ENCODE measurements around the gene DNAL4. TPM values are rescaled to one million over a fixed set of nuclear protein-coding genes. Genes with fewer than 3 reads are reported as not detected.

The DNAL4 gene
- total RNA-seq, 1 donor from 2014 or later = 16.0 TPM

GRCh38 chr22:38729946-38730345, 64.0 kb downstream of the DNAL4 start:
- Histone ChIP-seq H3K4me1 (peaks cover 14% of the 10 kb centered on the region), H3K27me3 (no peaks in the 10 kb centered on the region), H3K4me3 (no peak overlapping the region), H3K27ac (no peak overlapping the region), H3K9me3 (no peaks in the 10 kb centered on the region), H3K36me3 (peaks cover 71% of the 10 kb centered on the region)
- DNase-seq (no peak), ATAC-seq (no peak)
- no peak for TF ChIP-seq CTCF (IDR thresholded peaks at IDR 0.05)
- intact Hi-C loops (cut with DNase I) = no loop called here

- intact Hi-C loops (cut with DNase I) = no loop called here
- Histone ChIP-seq H3K4me3 (no peak overlapping the region), H3K27ac (no peak overlapping the region), H3K4me1 (peaks cover 9% of the 10 kb centered on the region), H3K9me3 (no peaks in the 10 kb centered on the region), H3K27me3 (no peaks in the 10 kb centered on the region), H3K36me3 (peaks cover 79% of the 10 kb centered on the region)
- no peak for ATAC-seq
- no peak for DNase-seq
- no peak for TF ChIP-seq CTCF (IDR thresholded peaks at IDR 0.05)
These were observed 64.8 kb downstream of the DNAL4 start for GRCh38 chr22:38728871-38729796.

Other genes with a start within 250 kb of the DNAL4 start
- not detected for gene DMC1, start 224.0 kb downstream of the DNAL4 start, total RNA-seq
- 0.98 TPM for gene FAM227A, start 137.8 kb downstream of the DNAL4 start, total RNA-seq
- gene CBY1, start 137.5 kb downstream of the DNAL4 start, total RNA-seq = 34.6 TPM
- 51.6 TPM for gene TOMM22, start 112.2 kb downstream of the DNAL4 start, total RNA-seq
- 52.1 TPM for gene JOSD1, start 93.2 kb downstream of the DNAL4 start, total RNA-seq
- gene GTPBP1, start 88.2 kb downstream of the DNAL4 start, total RNA-seq = 72.5 TPM
- 242 TPM for gene SUN2, start 38.1 kb downstream of the DNAL4 start, total RNA-seq
- 6.3 TPM for gene NPTXR, start 49.9 kb upstream of the DNAL4 start, total RNA-seq
- gene CBX6, start 78.1 kb upstream of the DNAL4 start, total RNA-seq = 61.6 TPM
- gene APOBEC3A, start 163.5 kb upstream of the DNAL4 start, total RNA-seq = 9.0 TPM
- 0.52 TPM for gene APOBEC3B, start 188.2 kb upstream of the DNAL4 start, total RNA-seq
- 25.3 TPM for gene APOBEC3C, start 220.1 kb upstream of the DNAL4 start, total RNA-seq
- gene APOBEC3D, start 227.0 kb upstream of the DNAL4 start, total RNA-seq = 3.3 TPM
- gene APOBEC3F, start 246.7 kb upstream of the DNAL4 start, total RNA-seq = 9.0 TPM